Sigmoid colon (tissue), 4 donors: ENCODE measurements around the gene ADAMTS14.

Experiments
- CTCF ChIP-seq, 4 experiments: fragments of 450-650 bp in 3 of 4; fragments of 200-600 bp in 1 of 4; IDR thresholded peaks; one replicate each; pipeline ENCODE4 v1.5.1; 2016 to 2019; ENCODE audit warnings: antibody characterized with exemption in 4 of 4, mild to moderate bottlenecking in 3 of 4, moderate library complexity in 2 of 4
- EP300 ChIP-seq, 4 donors: sonication (generic); formaldehyde crosslinking; IDR thresholded peaks; one replicate each; pipeline ENCODE4 v1.6.1; 2017; ENCODE audit warnings: antibody characterized with exemption in 4 of 4
- POLR2AphosphoS5 ChIP-seq, 4 donors: sonication (generic); formaldehyde crosslinking; IDR thresholded peaks; one replicate each; pipeline ENCODE4 v1.6.1; 2017; ENCODE audit warnings: antibody characterized with exemption in 4 of 4

- TF ChIP-seq POLR2AphosphoS5 (IDR thresholded peaks at IDR 0.05) (no peak), EP300 (IDR thresholded peaks at IDR 0.05) (no peak), CTCF (IDR thresholded peaks at IDR 0.05) (no peak)
Observed at GRCh38 chr10:70728328-70728727, 56.0 kb downstream of the ADAMTS14 start.
